ENCODE results near the gene SLC37A1. TPM values are rescaled to one million over a fixed set of nuclear protein-coding genes. Genes with fewer than 3 reads are reported as not detected.
"Not testable (repeated sequence)": the region's sequence is repeated elsewhere in the genome, so short reads cannot be mapped to it uniquely, and the experiment has no call there.

Gene SLC37A1
- total and polyA plus RNA-seq, 5 donors from 2014 or later: 2.8 to 18.8 (median 3.6) TPM

DNA sequence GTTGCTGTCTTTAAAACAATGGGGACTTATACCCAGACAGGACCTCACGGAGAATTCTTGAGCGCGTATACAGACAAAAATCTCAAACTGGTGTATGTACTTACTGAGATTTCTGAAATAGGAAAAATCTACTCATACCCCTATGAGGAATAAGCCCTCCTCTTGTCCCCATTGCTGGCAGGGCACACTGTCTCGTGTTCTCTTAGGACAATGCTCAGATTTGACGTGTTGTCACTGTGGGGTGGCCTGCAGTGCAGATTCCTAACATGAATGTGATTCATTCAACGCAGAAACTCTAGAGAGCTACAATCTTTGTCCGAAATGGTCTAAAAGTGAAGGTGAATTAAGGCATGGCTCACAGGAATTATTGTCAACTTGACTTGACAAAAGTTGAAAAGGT is 108.6 kb downstream of the SLC37A1 start:
- DNase-seq (no peak), ATAC-seq (ENCODE audit: low read depth in 2 of 2) (no peak)
- H3K36me3 Mint-ChIP-seq: no peaks in the 10 kb centered on the region
- peaks cover 15% of the 10 kb centered on the region for H3K27me3 Mint-ChIP-seq
- H3K4me1 ChIP-seq (ENCODE audit: control insufficient read depth, insufficient read depth, low read length, poor library complexity, severe bottlenecking): peaks cover under 1% of the 10 kb centered on the region
- no peaks in the 10 kb centered on the region for H3K4me1 Mint-ChIP-seq
- no peak overlapping the region for H3K27ac Mint-ChIP-seq
- no peaks in the 10 kb centered on the region for H3K9me3 Mint-ChIP-seq
- peaks cover 2% of the 10 kb centered on the region for H3K27me3 ChIP-seq (ENCODE audit: control insufficient read depth, insufficient read depth, low read length)
- H3K27ac ChIP-seq (ENCODE audit: insufficient read depth, low read length, poor library complexity, severe bottlenecking): no peak overlapping the region
- H3K4me3 ChIP-seq (ENCODE audit: low read depth, low read length): no peak overlapping the region
- H3K4me3 Mint-ChIP-seq: no peak overlapping the region
- no peaks in the 10 kb centered on the region for H3K36me3 ChIP-seq (ENCODE audit: control insufficient read depth, insufficient read depth, low read length)
- H3K9me3 ChIP-seq (ENCODE audit: control insufficient read depth in 2 of 2, low read length in 2 of 2): no peaks in the 10 kb centered on the region

GRCh38 chr21:42623694-42624093 is 110.0 kb downstream of the SLC37A1 start:
- Mint-ChIP-seq H3K4me1 (no peaks in the 10 kb centered on the region), H3K27me3 (peaks cover 15% of the 10 kb centered on the region), H3K36me3 (no peaks in the 10 kb centered on the region), H3K9me3 (no peaks in the 10 kb centered on the region), H3K4me3 (peak overlapping the region in 1 of 4 donors; percentile 59), H3K27ac (no peak overlapping the region)
- Histone ChIP-seq H3K27ac (ENCODE audit: insufficient read depth, low read length, poor library complexity, severe bottlenecking) (no peak overlapping the region), H3K27me3 (ENCODE audit: control insufficient read depth, insufficient read depth, low read length) (no peaks in the 10 kb centered on the region), H3K4me3 (ENCODE audit: low read depth, low read length) (no peak overlapping the region), H3K4me1 (ENCODE audit: control insufficient read depth, insufficient read depth, low read length, poor library complexity, severe bottlenecking) (no peaks in the 10 kb centered on the region), H3K36me3 (ENCODE audit: control insufficient read depth, insufficient read depth, low read length) (no peaks in the 10 kb centered on the region), H3K9me3 (ENCODE audit: control insufficient read depth in 2 of 2, low read length in 2 of 2) (no peaks in the 10 kb centered on the region)
- ATAC-seq (ENCODE audit: low read depth in 2 of 2): no peak
- DNase-seq: no peak

GRCh38 chr21:42624095-42624790 is 110.6 kb downstream of the SLC37A1 start:
- Mint-ChIP-seq H3K27ac (peak overlapping the region in 1 of 3 donors; percentile 51), H3K27me3 (peaks cover 15% of the 10 kb centered on the region), H3K9me3 (no peaks in the 10 kb centered on the region), H3K36me3 (no peaks in the 10 kb centered on the region), H3K4me3 (peak overlapping the region in 1 of 4 donors; percentile 59), H3K4me1 (no peaks in the 10 kb centered on the region)
- ATAC-seq (ENCODE audit: low read depth in 2 of 2): no peak
- DNase-seq: no peak
- Histone ChIP-seq H3K27me3 (ENCODE audit: control insufficient read depth, insufficient read depth, low read length) (no peaks in the 10 kb centered on the region), H3K36me3 (ENCODE audit: control insufficient read depth, insufficient read depth, low read length) (no peaks in the 10 kb centered on the region), H3K9me3 (ENCODE audit: control insufficient read depth in 2 of 2, low read length in 2 of 2) (no peaks in the 10 kb centered on the region), H3K4me3 (ENCODE audit: low read depth, low read length) (no peak overlapping the region), H3K27ac (ENCODE audit: insufficient read depth, low read length, poor library complexity, severe bottlenecking) (no peak overlapping the region), H3K4me1 (ENCODE audit: control insufficient read depth, insufficient read depth, low read length, poor library complexity, severe bottlenecking) (no peaks in the 10 kb centered on the region)

DNA sequence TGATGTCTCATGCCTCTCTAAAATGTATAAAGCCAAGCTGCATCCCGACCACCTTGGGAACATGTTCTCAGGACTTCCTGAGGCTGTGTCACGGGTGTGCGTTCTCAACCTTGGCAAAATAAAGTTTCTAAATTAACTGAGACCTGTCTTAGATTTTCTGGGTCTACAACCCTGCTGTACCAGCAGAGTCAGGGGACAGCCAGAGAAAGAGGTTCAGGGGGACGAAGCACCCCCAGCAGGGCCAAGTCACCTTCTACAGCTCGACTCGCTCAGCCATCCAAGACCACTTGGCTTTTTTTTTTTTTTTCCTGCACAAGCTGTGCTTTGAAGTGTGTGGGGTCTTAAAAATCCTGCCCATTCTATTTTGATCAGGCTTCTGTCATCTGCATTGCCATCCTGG is 111.3 kb downstream of the SLC37A1 start:
- DNase-seq: no peak
- Histone ChIP-seq H3K4me1 (ENCODE audit: control insufficient read depth, insufficient read depth, low read length, poor library complexity, severe bottlenecking) (no peaks in the 10 kb centered on the region), H3K27ac (ENCODE audit: insufficient read depth, low read length, poor library complexity, severe bottlenecking) (no peak overlapping the region), H3K4me3 (ENCODE audit: low read depth, low read length) (no peak overlapping the region), H3K36me3 (ENCODE audit: control insufficient read depth, insufficient read depth, low read length) (no peaks in the 10 kb centered on the region), H3K9me3 (ENCODE audit: control insufficient read depth in 2 of 2, low read length in 2 of 2) (no peaks in the 10 kb centered on the region), H3K27me3 (ENCODE audit: control insufficient read depth, insufficient read depth, low read length) (no peaks in the 10 kb centered on the region)
- Mint-ChIP-seq H3K4me1 (no peaks in the 10 kb centered on the region), H3K4me3 (no peak overlapping the region), H3K9me3 (no peaks in the 10 kb centered on the region), H3K36me3 (no peaks in the 10 kb centered on the region), H3K27ac (no peak overlapping the region), H3K27me3 (peaks cover 14% of the 10 kb centered on the region)
- no peak for ATAC-seq (ENCODE audit: low read depth in 2 of 2)

DNA sequence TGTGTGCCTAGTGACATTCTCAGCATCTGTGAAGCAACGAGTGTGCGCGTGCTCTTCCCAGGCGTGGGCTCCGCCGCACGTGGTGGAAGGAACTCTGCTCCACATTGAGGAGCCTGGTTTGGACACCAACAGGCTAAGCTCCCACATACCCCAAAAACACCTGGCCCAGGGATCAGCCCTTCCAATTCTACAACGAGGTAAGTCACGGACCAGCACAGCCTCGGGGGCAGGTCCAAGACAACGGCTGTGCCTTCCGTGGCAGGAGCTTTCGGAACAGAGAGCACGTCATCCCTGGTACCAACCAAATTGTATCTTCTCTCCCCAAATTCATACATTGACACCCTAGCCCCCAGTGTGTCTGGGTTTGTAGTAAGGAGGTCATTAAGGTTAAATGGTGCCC is 112.5 kb downstream of the SLC37A1 start:
- peaks cover 9% of the 10 kb centered on the region for H3K27me3 Mint-ChIP-seq
- H3K9me3 ChIP-seq (ENCODE audit: control insufficient read depth in 2 of 2, low read length in 2 of 2): no peaks in the 10 kb centered on the region
- no peak overlapping the region for H3K27ac ChIP-seq (ENCODE audit: insufficient read depth, low read length, poor library complexity, severe bottlenecking)
- no peak overlapping the region for H3K4me3 ChIP-seq (ENCODE audit: low read depth, low read length)
- no peaks in the 10 kb centered on the region for H3K36me3 Mint-ChIP-seq
- H3K27ac Mint-ChIP-seq: no peak overlapping the region
- no peaks in the 10 kb centered on the region for H3K9me3 Mint-ChIP-seq
- no peaks in the 10 kb centered on the region for H3K4me1 ChIP-seq (ENCODE audit: control insufficient read depth, insufficient read depth, low read length, poor library complexity, severe bottlenecking)
- ATAC-seq (ENCODE audit: low read depth in 2 of 2) (no peak), DNase-seq (no peak)
- H3K27me3 ChIP-seq (ENCODE audit: control insufficient read depth, insufficient read depth, low read length): no peaks in the 10 kb centered on the region
- H3K36me3 ChIP-seq (ENCODE audit: control insufficient read depth, insufficient read depth, low read length): no peaks in the 10 kb centered on the region
- H3K4me3 Mint-ChIP-seq: no peak overlapping the region
- no peaks in the 10 kb centered on the region for H3K4me1 Mint-ChIP-seq

GRCh38 chr21:42627527-42628289 is 114.1 kb downstream of the SLC37A1 start:
- ATAC-seq (ENCODE audit: low read depth in 2 of 2): peak in 1 of 2 donors; percentile 30
- Histone ChIP-seq H3K36me3 (ENCODE audit: control insufficient read depth, insufficient read depth, low read length) (no peaks in the 10 kb centered on the region), H3K27ac (ENCODE audit: insufficient read depth, low read length, poor library complexity, severe bottlenecking) (no peak overlapping the region), H3K4me3 (ENCODE audit: low read depth, low read length) (no peak overlapping the region), H3K9me3 (ENCODE audit: control insufficient read depth in 2 of 2, low read length in 2 of 2) (no peaks in the 10 kb centered on the region), H3K27me3 (ENCODE audit: control insufficient read depth, insufficient read depth, low read length) (no peaks in the 10 kb centered on the region), H3K4me1 (ENCODE audit: control insufficient read depth, insufficient read depth, low read length, poor library complexity, severe bottlenecking) (no peaks in the 10 kb centered on the region)
- Mint-ChIP-seq H3K4me3 (no peak overlapping the region), H3K27me3 (peaks cover 9% of the 10 kb centered on the region), H3K27ac (no peak overlapping the region), H3K36me3 (no peaks in the 10 kb centered on the region), H3K4me1 (peaks cover 0 to 2% (median 0%) of the 10 kb centered on the region in 4 donors), H3K9me3 (no peaks in the 10 kb centered on the region)
- no peak for DNase-seq

- H3K4me1 ChIP-seq (ENCODE audit: control insufficient read depth, insufficient read depth, low read length, poor library complexity, severe bottlenecking); DNase-seq; H3K36me3 Mint-ChIP-seq; H3K27ac Mint-ChIP-seq; H3K36me3 ChIP-seq (ENCODE audit: control insufficient read depth, insufficient read depth, low read length); H3K4me1 Mint-ChIP-seq; H3K27ac ChIP-seq (ENCODE audit: insufficient read depth, low read length, poor library complexity, severe bottlenecking); H3K27me3 Mint-ChIP-seq; ATAC-seq (ENCODE audit: low read depth in 2 of 2); H3K9me3 ChIP-seq (ENCODE audit: control insufficient read depth in 2 of 2, low read length in 2 of 2); H3K9me3 Mint-ChIP-seq; H3K4me3 ChIP-seq (ENCODE audit: low read depth, low read length); H3K4me3 Mint-ChIP-seq; H3K27me3 ChIP-seq (ENCODE audit: control insufficient read depth, insufficient read depth, low read length): not testable (repeated sequence)
Observed at GRCh38 chr21:42628466-42629061, 114.9 kb downstream of the SLC37A1 start.
